Measurements from ENCODE around the gene S100A7A.

The S100A7A gene

GRCh38 chr1:153396461-153396860 lies 19.9 kb upstream of the S100A7A start:
- no peaks in the 10 kb centered on the region for H3K36me3 ChIP-seq
- H3K4me3 ChIP-seq (ENCODE audit: low read depth, low read length) = no peak overlapping the region
- peak; percentile 11 for DNase-seq
- H3K9me3 ChIP-seq (ENCODE audit: severe bottlenecking) = no peaks in the 10 kb centered on the region
- TF ChIP-seq, protein P1, sequence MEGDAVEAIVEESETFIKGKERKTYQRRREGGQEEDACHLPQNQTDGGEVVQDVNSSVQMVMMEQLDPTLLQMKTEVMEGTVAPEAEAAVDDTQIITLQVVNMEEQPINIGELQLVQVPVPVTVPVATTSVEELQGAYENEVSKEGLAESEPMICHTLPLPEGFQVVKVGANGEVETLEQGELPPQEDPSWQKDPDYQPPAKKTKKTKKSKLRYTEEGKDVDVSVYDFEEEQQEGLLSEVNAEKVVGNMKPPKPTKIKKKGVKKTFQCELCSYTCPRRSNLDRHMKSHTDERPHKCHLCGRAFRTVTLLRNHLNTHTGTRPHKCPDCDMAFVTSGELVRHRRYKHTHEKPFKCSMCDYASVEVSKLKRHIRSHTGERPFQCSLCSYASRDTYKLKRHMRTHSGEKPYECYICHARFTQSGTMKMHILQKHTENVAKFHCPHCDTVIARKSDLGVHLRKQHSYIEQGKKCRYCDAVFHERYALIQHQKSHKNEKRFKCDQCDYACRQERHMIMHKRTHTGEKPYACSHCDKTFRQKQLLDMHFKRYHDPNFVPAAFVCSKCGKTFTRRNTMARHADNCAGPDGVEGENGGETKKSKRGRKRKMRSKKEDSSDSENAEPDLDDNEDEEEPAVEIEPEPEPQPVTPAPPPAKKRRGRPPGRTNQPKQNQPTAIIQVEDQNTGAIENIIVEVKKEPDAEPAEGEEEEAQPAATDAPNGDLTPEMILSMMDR (IDR thresholded peaks at IDR 0.05; ENCODE audit: low read depth, low read length) = no peak
- H3K27me3 ChIP-seq (ENCODE audit: insufficient read depth, low read depth, severe bottlenecking) = peaks cover 100% of the 10 kb centered on the region
- no peak overlapping the region for H3K27ac ChIP-seq

DNA sequence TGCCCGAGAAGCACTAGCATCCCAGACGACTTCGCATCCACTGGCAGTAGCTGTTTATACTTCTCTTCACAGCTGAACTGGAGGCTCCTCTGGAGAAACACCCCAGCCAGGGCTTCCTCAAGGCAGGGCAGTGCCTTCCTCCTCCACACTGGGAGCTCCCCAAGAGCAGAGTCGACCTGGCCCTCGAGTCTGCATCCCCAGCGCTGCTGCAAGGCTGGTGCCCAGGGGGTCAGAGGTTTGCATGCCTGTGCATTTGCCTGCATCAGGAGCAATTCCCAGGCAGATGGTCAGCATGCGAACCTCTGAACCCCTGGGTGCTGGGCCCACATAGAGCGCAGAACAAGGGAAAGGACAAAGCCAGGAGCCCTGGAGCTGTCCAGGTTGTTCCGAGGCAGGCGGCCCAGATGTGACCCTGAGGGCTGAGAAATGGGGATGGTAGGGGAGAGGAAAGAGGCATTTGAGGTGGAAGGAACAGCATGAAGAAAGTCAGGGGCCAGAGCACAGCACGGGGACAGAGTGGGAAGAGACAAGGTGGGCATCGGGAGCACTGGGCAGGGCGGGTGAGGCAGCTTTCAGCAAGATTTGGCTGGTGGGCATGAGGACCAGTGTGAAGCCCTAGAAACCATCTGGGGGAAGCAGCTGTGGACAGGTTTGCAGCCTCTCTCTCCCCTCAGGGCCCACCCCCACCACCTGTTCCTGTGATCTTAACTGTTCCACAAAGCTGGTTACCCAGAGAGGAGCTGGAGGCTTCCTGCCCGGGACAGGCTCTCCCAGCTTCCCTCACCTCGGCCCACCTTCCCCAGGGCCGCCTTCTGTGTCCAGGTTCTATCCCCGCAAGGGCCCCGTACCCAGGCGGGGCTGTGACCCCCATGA lies 19.0 kb upstream of the S100A7A start:
- TF ChIP-seq, protein P1 (IDR thresholded peaks at IDR 0.05; ENCODE audit: low read depth, low read length) = no peak
- Histone ChIP-seq H3K27me3 (ENCODE audit: insufficient read depth, low read depth, severe bottlenecking) (peaks cover 100% of the 10 kb centered on the region), H3K4me3 (ENCODE audit: low read depth, low read length) (no peak overlapping the region), H3K27ac (no peak overlapping the region; the same call in 1 of the 2 replicates), H3K36me3 (no peaks in the 10 kb centered on the region), H3K9me3 (ENCODE audit: severe bottlenecking) (peaks cover 3% of the 10 kb centered on the region)
- DNase-seq = peak; percentile 71

DNA sequence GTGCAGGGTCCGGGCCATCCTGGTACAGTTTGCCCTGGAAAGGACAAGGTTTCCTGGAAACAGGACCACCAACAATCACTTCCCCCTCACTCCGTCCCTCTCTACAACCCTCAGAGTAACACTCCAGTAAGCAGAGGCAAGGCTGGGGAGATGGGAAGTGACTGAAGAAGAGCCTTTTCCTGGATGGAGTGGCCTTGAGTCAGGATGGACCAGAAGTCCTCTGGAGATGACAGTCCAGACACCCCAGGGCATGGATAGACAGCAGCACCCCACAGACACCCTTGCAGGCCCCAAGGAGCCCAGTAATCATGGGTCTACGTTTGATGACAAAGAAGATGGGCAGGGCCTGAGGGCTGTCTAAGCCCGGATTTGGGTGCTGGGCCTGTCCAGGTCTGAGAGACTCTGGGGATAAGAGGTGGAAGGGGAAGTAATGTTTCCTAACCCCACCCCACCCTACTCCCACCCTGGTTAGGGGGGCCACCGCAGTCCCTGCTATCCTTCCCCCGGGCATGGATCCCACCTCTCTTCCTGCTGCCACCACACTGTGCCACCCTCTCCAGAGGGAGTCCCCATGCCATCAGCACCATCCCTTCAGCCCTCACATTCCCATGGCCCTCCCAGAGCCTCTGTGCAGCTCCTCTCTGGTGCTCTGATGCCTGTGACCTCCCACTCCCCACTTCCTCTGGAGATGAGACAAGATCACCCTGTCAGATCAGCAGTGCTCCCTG lies 18.2 kb upstream of the S100A7A start:
- DNase-seq = peak; percentile 14
- H3K4me3 ChIP-seq (ENCODE audit: low read depth, low read length) = no peak overlapping the region
- peaks cover 100% of the 10 kb centered on the region for H3K27me3 ChIP-seq (ENCODE audit: insufficient read depth, low read depth, severe bottlenecking)
- H3K9me3 ChIP-seq (ENCODE audit: severe bottlenecking) = peaks cover 7% of the 10 kb centered on the region
- H3K36me3 ChIP-seq = no peaks in the 10 kb centered on the region
- no peak overlapping the region; the same call in 1 of the 2 replicates for H3K27ac ChIP-seq
- TF ChIP-seq, protein P1 (IDR thresholded peaks at IDR 0.05; ENCODE audit: low read depth, low read length) = no peak

GRCh38 chr1:153399401-153400055 lies 16.8 kb upstream of the S100A7A start:
- Histone ChIP-seq H3K27me3 (ENCODE audit: insufficient read depth, low read depth, severe bottlenecking) (peaks cover 96% of the 10 kb centered on the region), H3K9me3 (ENCODE audit: severe bottlenecking) (peaks cover 14% of the 10 kb centered on the region), H3K27ac (no peak overlapping the region), H3K36me3 (no peaks in the 10 kb centered on the region), H3K4me3 (ENCODE audit: low read depth, low read length) (no peak overlapping the region)
- TF ChIP-seq, protein P1 (IDR thresholded peaks at IDR 0.05; ENCODE audit: low read depth, low read length) = no peak
- DNase-seq = peak; percentile 7

- Histone ChIP-seq H3K27ac (no peak overlapping the region), H3K27me3 (ENCODE audit: insufficient read depth, low read depth, severe bottlenecking) (peaks cover 93% of the 10 kb centered on the region), H3K9me3 (ENCODE audit: severe bottlenecking) (peaks cover 19% of the 10 kb centered on the region), H3K36me3 (no peaks in the 10 kb centered on the region), H3K4me3 (ENCODE audit: low read depth, low read length) (no peak overlapping the region)
- peak; percentile 69 for DNase-seq
- TF ChIP-seq, protein P1 (IDR thresholded peaks at IDR 0.05; ENCODE audit: low read depth, low read length) = peak; percentile 54
These were observed 16.1 kb upstream of the S100A7A start for GRCh38 chr1:153400244-153400643.

Data from WERI-Rb-1 (cell line).